Limb (tissue), 2 donors: ENCODE results near the gene CDC6.

ENCODE experiments used
- DNase-seq, 2 donors: peaks; one replicate each; pipeline ENCODE4 v3.0.0-alpha.2; 2016; ENCODE audit errors: extremely low spot score in 2 of 2

The CDC6 gene

DNA sequence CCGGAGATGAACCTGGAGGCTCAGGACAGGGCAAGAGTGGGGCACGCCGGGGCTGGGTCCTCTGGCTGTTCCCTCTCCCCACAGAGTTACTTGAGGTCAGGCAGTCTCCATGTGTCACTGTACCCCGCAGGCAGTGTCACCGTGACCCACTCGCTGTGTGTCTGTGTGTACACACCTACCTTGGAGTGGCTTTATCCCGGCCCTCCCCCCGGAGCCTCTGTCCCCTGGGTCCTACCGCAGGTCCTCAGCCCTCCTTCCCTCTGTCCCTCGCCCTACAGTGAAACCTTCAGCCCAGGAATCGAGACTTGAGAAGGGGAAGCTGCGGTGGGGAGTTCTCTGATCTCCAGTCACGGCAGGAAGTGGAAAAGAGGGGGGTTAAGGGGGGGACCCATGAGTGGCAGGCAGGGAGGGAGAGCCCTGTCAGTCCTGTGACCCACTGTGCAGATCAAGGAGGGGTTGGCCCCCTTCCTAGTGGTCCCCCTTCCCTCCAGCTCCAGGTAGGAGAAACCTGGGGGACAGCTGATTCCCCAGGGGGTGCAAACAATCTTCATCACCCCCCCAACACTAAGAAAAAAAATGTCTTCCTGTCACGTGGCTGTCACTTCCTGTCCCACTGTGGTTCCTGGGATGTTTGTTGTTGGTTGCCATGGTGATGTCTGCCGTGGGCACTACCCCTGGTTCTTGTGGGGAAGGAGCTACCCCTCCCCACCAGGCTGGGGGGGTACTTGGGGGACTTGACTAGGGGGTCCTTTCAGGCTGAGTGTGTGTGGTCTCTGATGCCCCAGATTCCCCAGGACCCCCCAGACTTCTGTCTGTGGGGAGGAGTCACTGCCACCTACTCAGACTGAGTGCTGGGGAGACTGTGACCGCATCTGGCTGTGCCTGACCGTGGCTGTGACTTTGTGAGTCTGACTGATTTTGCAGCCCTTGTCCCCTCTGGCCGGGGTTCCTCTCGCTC is 35.0 kb downstream of the CDC6 start:
- peak; percentile 76 to 81 for DNase-seq

DNA sequence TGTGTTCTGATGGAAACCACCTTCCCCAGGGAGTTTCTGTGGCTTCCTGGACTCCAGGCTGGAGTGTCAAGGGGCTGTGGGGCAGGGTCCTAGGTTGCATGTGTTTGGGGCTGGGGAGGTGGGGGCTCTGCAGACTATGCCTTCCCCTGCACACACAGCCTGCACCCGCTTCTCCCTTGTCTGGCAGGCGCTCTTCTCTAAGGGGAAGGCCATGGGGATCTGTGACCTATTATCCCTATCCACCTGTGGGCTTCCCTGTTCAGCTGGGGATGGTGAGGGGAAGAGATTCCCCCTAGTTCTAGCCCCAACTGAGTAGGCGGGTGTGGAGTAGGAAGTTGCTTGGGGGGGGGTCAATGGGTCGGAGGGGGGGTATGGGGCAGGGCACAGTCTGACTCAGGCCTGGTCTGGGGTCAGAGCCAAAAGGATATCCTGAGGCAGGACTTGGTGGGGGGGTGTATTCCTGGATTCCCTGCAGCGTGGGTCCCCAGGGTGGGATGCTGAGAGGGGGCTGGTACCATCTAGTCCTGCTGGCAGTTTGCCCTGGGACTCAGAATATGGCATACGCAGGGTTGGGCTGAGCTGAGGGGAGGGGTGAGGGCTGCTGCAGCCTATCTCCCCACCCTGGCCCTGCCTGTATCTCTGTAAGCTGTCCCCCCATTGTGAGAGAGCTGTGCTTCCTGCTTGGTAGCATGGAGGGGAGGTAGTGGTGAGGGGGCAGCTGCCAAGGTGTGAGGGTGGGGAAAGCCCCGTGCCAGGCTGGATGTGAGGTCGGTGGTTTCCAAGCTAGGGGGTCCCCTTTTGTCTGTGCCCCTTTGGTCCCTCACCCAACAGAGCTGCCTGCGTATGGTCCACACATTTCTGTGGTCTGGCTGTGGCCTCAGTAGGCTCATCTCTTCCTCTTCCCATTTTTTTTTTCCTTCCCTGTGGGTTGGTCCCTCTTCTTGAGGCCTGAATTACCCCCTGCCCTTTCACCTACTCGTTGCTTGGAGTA is 36.0 kb downstream of the CDC6 start:
- DNase-seq: no peak

DNA sequence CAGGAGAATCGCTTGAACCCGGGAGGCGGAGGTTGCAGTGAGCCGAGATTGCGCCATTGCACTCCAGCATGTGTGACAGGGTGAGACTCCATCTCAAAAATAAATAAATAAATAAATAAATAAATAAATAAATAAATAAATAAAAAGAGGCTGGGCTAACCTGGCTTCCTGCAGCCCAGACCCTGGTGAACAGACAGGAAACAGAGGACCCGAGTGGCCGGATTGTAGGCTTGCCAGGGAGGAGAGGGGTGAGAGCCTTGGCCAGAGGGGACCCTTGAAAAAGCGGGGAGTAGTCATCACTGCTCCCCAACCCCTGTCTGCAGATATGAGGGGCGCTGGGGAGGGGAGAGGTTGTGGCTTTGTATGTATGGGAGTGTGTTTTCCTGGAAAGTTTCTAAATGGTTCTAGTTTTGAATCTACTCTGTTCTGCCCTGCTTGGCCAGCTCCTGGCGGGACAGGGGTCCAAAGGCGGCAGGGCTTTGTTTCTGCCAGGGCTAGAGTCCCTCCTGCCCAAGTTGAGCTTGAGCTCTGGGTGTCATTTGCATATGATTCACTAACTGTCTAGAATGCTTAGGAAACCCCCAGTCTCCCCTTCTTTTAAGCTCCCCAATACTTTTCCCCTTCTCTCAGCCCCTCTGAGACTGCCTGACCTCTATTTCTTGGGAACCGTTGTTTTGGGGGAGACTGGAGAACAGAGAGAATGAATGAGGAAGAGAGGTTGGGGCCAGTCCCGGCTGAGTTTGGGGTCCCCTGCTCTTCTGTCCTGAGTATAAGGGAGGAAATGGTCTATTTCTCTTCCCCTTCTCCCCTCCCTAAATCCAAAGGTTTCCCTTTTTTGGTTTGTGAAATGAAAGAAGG is 37.7 kb downstream of the CDC6 start:
- DNase-seq: no peak

DNA sequence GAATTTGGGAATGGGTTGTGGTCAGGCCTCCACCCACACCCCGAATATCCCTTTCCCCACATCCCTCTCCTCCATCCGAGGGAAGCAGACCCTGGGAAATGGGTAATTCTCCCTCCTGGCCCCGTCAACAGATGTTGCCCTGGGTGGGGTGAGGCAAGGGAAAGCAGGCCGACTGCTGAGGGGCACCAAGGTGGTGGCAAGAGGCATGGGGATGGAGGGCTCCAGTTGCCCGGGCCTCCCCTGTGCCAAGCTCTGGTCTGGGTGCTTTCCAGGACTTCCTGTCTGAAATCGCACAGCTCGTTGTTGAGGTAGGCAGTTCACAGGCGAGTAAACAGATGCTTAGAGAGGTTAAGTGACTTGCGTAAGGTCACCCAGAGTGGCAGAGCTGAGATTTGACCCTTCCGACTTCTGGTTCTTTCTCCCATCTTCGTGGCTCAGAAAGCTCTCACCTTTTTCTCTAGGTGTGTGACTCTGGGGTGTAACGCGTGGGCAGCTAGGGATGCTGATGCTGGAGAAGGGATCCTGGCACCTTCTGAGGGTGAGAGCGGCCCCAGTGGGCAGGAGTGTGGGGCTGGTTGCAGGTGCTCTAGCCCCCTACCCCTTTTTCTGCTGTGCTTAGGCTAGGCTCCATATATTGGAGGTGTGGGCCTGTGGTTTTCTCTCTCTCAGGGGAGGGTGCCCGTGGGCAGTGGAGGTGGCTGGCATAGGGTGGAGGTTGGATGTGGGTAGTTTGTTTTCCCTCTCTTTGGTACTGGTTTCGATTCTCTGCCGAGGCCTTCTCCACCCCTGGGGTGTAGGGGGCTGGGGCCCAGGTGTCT is 38.5 kb downstream of the CDC6 start:
- DNase-seq: no peak

DNA sequence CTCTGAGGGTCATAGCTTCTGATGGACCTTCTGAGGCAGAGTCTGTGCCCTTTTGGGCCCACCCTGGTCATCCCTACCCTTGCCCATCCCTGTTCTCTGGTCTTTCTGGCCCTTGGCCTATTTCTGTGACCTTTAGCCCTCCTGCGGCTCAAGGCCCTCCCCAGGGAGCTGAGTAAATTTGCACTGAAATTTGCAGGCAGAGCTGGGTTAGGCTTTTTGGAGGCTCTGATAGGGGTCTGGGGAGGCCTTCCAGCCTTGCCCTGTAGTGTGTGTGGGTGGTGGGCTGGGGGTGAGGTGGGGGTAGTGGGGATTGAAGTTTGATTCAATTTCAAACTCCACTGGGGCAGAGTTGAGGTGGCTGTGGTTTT is 39.1 kb downstream of the CDC6 start:
- no peak for DNase-seq

DNA sequence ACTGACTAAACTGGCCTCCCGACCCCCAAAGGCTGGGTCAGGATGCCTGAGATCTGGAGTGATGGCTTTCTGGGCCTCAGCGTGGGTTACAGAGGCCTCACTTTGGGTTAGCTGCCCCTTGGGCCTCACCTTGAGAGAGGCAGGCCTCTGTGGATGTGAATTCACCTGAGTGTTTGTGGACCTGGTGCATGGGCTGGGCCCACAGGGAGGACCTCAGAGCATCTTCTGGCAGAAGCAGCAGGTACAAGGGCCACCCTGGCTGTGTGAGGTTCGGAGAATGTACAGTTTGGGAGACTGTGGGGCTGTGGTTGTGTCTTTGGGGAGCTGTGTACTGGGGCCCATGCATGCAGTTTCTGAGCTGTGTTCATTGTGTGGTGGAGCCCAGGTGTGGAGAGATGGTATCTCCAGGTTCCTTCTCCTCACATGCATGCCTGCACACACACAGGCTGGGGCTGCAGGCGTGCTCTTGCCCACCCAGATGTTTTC is 39.6 kb downstream of the CDC6 start:
- DNase-seq: no peak

DNA sequence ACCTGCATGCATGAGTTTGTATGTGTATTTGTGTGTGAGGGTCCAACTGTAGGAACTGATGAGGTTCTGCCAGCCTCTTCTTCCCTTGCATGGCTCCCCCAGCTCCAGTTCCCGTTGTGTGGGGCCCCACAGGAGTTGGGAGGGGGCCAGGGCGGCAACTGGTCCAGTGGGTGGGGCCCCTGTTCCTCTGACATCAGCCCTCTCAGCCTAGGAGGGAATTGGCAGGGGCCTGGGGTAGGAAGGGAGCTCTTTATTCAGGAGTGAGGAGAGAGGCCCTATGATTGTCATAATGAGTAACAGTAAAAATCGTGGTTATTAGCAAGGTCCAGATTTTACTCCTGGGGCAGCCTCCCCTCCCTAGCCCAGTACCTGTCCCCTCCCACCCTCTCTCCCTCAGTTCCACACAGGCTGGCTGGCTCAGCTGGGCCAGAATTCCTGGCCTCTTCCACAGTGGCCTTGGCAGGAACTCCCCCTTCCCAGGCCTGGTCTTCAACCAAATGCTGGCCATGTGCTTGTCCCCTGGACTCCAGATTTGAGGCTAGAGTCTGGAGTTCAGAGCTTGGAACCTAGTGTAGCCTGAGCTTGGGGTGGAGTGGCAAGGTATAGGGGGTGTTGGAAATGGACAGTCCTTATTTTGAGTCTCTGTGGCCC is 40.2 kb downstream of the CDC6 start:
- no peak for DNase-seq

- no peak for DNase-seq
Measured at GRCh38 chr17:40328386-40328766, 40.7 kb downstream of the CDC6 start.

- peak in 1 of 2 donors; percentile 28 for DNase-seq
Measured at GRCh38 chr17:40329839-40330794, 42.4 kb downstream of the CDC6 start.

- DNase-seq: no peak
Measured at GRCh38 chr17:40330850-40331470, 43.3 kb downstream of the CDC6 start.

GRCh38 chr17:40331743-40332641 is 44.3 kb downstream of the CDC6 start:
- DNase-seq: peak in 1 of 2 donors; percentile 86

GRCh38 chr17:40333781-40334448 is 46.2 kb downstream of the CDC6 start:
- no peak for DNase-seq

DNA sequence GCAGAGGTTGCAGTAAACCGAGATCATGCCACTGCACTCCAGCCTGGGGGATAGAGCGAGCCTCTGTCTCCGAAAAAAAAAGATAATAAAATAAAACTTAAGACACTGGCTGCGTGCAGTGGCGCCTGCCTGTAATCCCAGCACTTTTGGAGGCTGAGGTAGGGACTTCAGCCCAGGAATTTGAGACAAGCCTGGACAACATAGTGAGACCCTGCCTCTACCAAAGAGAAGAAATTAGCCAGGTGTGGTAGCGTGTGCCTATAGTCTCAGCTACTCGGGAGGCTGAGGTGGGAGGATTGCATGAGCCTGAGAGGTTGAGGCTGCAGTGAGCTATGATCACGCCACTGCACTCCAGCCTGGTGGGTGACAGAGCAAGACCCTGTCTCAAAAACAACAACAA is 47.9 kb downstream of the CDC6 start:
- DNase-seq: no peak

DNA sequence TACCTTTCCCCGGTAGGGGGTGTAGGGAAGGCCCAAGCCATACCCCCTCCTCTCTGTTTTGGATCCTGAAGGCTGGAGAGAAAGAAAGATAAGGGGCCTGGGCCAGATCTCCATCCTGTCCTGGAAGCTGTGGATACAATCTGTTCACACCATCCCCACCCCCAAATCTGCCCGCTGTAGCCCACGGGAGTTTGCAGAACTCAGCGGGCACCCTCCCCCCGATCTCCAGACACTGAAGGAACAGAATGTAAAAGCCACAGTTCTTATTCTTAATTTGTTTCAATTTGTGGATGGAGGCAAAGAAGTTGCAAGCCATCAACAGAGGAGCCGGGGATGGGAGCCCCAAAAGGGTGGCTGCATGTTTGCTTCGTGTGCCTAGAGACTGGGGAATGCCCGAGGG is 49.7 kb downstream of the CDC6 start:
- no peak for DNase-seq

GRCh38 chr17:40338058-40338457 is 50.4 kb downstream of the CDC6 start:
- no peak for DNase-seq

GRCh38 chr17:40338941-40339649 is 51.4 kb downstream of the CDC6 start:
- peak in 1 of 2 donors; percentile 37 for DNase-seq
